ENCODE data around the gene TDRKH.

GRCh38 chr1:151776665-151777062 lies 13.6 kb downstream of the TDRKH start:
- no peak for TF ChIP-seq CTCF (conservative IDR thresholded peaks at IDR 0.05; ENCODE audit: low read depth in 2 of 2)
- TF ChIP-seq POLR2AphosphoS5 (IDR thresholded peaks at IDR 0.05; ENCODE audit: low read depth), result no peak
- TF ChIP-seq CREB1 (CRISPR knock-in tag; IDR thresholded peaks at IDR 0.05; ENCODE audit: low read depth), result no peak
- no peak for TF ChIP-seq EZH2 (IDR thresholded peaks at IDR 0.05; ENCODE audit: low read depth, unreplicated experiment)
- no peak for TF ChIP-seq JUNB (IDR thresholded peaks at IDR 0.05; ENCODE audit: unreplicated experiment)
- no peak for TF ChIP-seq EZH2phosphoT487 (IDR thresholded peaks at IDR 0.05; ENCODE audit: unreplicated experiment)
- TF ChIP-seq REST (IDR thresholded peaks at IDR 0.05; ENCODE audit: unreplicated experiment), result no peak
- TF ChIP-seq ETS1 (IDR thresholded peaks at IDR 0.05), result no peak

All from GM23338 (cell line).